NCI-H345 treated with DMSO at 0.1 percent for 48 hours (cell line): ENCODE results near the gene SORCS2.

Experiments
- DNase-seq: peaks from one replicate; lab custom pipeline; 2025; ENCODE audit not compliant: unreplicated experiment; lab: John Stamatoyannopoulos, UW

The SORCS2 gene

DNA sequence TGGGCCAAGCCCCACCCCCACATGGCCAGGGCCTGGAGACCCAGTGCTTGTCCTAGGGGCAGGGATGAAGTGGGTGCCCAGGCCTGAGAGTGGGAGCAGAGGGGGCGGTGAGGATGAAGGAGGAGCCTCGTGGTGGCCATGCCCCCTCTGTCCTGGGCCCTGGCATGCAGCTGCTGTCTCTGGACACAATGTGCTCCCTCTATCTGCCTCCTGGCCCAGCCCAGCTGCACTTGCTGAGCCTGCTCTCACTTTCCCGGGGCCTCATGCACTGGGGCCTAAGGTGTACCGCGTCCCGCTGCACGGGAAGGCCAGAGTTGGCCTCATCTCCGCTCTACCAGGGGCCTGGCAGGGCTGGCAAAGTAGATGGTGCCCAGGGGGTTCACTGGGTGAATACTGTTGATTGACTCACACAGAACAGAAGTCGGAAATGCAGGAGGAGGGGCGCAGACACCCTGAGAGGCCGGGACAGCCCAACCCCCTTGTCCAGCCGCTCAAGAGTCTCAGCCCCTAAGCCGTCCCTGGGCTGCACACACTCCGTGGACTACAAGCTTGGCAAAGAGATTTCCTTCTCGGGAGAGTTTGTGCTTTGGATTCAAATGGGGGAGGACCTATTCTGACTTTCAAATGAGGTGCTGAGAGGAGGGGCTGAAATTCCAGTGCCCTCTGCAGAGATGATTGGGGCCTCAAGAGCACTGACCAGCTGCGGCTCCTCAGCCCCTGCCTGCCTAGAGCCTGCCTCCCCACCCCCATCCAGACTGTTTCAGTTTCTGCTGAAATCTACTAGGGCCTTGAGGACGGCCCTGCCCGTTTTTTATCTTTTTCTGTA is 130.0 kb downstream of the SORCS2 start:
- no peak for DNase-seq

DNA sequence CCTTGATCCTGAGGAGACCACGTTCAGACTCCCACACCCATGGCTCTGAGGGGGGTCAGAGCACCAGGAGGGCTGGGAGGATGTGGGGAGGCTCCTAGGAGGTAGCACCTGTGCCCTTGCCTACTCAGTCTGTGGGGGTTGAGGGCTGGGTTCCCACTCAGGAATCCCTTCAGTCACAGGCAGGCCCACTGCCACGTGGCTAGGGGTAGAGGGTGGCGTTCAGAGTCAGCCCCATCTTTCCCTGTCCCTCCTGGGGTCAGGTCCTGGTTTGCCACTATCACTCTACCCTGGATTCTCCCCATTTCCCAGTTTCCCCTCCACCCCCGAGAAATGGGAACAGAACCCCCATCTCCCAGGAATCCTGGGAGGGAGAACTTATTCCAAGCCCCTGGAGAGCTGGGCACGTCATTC is 131.1 kb downstream of the SORCS2 start:
- DNase-seq = no peak

DNA sequence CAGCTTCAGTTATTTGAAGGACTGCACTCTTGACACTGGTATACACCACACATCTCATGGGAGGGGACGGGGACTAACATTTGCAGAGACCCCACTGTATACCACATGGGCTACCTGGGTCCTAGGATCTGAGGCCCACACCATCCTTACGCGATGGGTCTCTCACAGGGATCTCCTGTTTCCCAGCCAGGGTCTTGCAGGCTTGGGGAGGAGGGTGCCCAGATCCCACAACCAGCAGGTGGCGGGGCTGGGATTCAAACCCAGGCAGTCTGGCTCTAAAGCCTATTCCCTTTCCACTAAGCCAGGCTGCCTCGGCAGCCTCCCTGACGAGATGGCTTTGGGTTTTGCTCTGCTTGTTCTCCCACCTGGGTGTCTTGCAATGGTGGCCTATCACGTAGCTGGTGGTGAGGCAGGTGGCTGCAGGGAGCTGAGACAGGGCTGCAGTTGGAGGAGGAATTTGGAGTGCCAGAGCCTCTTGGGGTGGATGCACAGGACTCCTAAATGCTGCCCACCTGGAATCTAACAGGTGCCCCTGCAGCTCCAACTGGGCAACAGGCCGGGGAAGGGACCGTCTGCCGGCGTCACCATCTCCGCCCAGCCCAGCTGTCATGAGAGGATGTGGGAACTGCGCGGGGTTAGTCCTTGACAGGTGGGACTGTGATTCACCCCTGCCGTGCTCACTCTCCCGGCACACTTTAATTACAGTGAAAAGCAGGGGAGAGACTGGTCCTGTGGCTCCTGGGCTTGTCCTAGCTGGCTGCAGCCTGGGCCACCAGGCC is 131.7 kb downstream of the SORCS2 start:
- DNase-seq = peak; percentile 98

DNA sequence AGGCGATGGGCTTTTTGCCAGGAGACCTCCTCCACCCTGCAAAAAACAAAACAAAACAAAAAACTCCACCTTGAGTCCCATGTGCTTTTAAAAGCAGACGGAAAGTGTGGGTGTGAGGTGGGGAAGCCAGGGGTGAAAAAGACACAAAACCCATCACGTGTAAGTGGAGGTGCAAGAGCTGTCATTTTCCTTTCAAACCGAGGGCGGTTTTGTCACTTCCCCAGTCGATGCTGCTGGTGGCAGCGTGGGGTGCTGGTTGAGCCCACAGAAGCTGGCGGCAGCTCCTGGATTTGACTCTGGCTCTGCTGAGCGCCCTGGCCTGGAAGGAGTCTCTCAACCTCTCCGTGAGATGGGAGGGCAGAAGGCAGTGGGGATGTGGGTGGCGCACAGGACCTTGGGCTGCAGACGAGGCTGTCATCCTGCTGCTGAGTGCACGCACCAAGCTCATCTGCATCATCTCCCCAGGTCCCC is 132.3 kb downstream of the SORCS2 start:
- DNase-seq = no peak

DNA sequence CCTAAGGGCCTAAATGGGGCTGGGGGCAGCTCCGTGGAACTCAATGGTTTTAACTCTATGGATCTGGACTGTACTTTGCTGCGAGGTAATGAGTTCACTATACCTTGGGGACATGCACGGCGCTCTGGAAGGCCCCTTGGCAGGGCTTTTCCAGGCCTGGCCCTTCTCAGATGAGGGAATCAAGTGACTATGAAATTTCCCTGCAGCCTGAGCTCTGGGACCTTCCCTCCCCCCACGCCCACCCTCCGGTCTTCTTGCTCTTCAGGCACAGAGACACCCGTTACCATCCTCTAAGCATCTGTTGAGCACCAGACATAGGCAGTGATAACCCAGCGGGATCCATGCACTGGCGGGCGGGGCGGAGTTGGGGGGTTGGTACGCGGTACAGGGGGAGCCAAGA is 133.2 kb downstream of the SORCS2 start:
- no peak for DNase-seq

DNA sequence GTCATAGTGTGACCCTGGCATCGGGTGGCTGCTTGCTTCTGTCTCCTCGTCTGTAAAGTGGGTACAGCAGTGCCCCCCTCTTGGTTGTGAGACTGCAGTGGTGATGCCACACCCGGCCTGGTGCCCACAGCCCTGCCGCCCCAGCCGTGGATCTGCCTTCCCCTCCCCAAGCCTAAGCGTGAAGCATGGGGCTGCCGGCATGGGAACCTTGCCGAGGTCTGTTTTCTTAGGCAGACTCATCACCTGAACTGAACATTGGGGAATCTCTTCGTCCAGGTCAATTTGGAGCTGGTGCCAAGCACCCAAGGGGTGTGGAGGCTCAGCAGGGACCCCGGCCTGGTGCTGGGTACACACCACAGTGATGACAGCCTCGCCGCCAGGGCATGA is 134.0 kb downstream of the SORCS2 start:
- no peak for DNase-seq

DNA sequence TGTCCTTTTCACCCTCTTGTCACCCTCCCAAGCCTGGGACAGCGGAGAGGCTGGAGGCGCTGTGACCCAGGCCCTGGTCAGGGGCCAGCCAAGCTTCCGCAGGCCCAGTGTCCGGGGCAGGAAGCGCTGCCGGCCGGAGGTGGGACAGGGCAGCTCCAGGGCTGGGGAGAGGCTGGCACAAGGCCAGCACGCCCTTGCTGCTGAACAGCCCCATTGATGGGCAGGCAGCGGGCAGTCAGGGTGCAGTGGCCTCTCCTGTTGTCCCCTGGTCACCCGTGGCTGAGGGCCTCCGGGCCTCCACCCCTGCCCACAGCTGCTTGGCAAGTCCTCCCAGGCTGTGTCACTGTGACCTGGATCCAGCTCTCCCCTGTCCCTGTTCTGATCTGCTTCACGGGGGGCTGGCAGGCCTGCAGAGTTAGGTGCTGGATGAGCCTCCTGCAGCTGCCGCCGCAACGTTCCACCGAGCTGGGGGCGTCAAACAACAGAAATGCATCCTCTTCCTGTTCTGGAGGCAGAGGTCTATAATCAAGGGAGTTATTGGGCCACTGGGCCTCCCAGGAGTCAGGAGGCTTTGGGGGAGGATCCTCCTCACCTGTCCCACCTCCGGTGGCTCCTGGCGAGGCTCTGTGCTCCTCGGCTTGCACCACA is 134.5 kb downstream of the SORCS2 start:
- no peak for DNase-seq

DNA sequence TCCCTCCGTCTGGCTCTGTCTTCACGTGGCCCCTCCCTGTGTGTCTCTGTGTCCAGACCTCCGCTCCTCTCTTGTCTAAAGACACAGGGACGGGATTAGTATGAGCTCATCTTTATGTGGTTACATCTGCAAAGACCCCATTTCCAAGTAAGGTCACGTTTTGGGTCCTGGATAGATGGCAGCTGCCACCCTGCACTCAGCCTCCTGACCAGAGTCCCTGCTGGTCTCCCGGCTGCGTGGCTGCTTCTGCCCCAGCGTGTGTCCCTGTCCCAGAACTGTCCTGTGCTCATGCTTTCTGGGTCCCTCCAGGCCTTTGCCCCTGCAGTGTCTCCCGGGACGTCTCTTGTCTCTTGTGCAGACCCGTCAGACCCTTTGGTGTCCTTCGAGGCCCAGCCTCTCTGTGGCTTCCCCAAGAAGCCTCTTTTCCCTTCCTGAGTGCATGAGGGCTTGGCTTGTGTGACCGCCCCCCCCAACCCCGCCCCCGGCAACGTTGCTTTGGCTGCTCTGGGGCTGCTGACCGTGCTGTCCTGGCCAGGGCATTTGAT is 135.1 kb downstream of the SORCS2 start:
- DNase-seq = no peak

DNA sequence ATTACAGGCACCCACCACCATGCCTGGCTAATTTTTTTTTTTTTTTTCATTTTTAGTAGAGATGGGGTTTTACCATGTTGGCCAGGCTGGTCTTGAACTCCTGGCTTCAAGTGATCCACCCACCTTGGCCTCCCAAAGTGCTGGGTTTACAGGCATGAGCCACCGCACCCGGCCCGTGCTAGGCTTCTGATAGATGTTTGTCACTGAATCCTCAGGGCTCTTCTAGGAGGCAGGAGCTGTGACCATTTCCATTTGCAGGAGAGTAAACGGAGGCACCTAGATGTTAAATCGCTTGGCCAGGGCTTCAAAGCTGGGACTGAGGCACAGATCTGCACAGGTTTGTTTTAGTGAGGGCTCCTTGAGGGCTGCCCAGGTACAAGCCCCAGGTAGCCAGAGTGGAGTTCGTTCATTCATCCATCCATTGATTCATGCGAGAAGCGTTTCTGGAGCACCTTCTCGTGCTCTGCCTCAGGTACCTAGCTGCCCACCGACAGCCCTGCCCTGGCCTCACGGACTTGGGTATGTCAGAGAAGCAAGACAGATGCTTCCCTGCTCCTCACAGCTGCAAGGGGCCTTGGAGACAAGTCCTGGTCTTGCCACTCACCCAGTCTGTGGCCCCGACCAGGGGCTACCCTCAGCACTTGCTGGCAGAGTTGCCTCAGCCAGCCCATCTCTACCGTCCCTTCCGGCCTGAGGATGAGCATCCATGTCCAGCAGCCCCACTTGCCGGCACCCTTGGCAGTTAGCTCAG is 136.0 kb downstream of the SORCS2 start:
- no peak for DNase-seq

DNA sequence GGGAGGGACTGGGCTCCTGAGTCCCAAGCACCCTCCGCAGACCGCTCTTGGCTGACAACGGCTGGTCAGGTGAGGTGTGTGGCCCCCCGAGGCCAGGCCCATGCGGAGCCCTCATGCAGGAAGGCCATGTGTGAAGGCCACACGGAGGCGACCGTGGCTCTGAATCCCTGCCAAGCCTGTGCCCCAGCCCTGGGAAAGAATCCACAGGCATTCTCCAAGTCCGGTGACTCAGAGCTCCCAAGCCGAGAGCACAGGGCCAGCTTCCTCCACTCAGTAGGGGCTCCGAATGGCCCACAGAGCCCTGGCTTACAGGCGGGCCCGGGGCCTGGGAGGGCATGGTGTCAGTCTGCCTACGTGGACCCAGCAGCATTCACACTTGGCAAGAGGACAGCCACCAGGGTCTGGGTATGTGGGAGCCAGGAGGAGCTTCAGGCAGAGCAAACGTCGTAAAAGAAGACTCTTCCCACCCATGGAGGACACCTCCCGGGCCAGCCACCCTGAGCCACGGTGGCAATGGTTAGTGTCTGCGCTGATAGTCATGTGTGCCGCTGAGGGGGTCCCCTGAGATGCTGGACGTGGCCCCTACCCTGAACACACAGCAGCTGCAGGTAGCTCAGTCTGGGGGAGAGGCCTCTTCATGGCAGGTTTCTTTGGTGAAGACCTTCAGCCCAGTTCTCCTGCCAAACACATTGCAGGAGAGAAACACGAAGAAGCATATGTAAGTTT is 136.7 kb downstream of the SORCS2 start:
- DNase-seq = no peak

DNA sequence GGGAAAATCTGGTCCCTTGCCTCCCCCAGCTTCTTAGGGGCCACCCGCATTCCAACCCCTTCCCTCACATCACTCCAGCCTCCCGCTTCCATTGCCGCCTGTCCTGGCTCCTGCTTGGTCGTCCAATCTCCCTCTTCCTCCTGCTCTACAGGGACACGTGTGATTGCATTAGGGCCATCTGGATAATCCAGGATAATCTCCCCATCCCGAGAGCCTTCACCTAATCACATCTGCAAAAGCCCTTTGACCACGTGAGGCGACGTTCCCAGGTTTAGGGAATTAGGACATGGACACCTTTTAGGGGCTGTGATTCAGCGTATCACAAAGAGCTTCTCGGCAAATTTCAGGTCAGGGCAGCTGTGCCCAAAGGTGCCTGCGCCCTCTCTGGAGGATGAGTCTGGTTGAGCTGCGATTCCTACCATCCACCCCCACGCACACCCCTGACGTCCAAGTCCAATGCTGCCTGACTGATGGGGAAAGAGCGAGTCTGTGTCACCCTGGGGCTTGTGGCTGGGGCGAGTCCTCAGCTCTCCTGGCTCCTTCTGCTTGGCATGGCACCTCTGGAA is 137.8 kb downstream of the SORCS2 start:
- no peak for DNase-seq

DNA sequence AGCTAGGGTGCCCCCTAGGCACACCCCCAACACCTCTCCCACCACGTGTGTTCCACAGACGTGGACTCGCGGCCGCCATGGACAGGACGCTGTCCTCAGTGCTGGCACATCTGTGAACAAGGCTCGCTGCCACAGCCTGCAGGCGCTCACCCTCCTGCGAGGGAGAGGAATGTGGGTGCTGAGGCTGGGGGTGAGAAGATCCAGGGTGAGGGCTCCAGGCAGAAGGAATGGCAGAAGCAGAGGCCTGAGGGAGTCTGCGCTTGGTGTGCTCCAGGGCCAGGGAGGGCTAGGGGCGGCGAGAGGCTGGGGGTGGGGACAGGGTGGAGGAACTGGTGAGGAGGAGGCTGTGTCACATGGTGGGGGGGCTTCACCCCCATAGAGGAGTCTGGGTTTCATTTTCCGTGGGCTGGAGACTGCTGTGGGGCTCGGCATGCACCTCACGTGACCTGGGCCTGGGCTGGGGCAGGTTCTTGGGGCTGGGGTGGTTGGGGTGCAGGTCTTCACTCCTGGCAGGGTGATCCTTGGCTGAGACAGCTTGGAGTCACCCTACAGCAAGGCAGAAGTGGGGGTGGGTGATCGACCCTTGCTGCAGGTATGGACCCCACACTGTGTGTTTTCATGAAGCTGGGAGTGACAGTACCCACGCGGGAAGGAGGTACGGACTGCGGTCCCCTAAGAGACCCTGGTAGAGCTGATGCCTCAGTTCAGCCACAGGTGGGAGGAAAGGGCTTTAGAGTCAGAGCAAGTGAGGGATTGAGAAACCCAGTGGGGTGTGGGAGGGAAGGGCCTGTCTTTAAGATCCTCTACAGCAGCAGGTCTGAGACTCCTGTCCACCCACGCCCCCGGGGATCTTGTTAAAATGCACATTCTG is 138.7 kb downstream of the SORCS2 start:
- no peak for DNase-seq

DNA sequence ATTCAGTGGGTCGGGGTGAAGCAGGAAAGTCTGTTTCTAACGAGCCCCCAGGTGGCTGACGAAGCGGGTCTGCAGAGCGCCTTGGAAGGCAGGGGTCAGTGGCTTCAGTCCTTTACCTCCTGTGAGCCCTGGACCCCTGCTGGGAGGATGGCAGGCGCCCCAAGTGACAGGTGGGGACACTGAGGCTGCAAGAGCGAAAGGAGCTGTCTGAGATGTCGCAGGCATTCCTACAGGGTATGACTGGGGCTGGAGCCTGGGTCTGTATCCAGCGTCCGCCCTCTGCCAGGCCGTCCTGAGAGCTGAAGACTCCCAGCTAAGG is 139.3 kb downstream of the SORCS2 start:
- DNase-seq = no peak

DNA sequence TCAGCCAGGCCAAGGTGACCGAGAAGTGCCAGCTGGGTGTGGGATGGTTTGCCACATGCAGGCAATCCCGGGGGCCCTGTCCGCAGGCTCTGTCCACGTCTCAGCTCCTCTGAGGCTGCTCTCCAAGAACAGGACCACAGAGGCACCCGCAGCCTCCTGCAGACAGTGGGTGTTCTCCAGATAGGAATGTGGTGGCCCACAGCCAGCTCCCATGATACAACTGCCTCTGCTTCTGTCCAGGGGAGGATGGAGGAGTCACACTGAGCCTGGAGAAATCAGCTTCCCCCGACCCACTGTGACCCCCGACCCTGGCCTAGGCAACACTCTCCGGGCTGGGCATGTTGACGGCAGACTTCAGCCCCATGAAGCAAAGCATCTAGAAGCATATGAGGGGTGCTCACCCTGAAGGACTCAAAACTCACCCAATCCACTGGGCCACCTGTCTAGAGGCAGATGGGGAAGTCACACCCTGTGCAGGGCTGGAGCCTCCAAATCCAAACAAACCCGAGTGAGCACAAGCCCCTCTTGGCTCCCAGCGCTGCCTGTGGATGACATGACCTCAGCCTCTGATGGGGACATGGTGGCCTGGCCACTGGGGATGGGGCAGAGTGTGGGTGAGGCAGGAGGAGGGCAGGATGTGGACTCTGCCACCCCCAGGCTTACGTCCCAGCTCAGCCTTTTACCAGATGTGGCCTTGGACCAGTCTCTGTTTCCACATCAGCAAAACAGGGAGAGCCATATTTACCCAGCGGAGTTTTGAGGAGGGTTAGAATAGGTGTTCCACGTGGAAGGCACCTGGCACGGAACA is 140.1 kb downstream of the SORCS2 start:
- DNase-seq = no peak

DNA sequence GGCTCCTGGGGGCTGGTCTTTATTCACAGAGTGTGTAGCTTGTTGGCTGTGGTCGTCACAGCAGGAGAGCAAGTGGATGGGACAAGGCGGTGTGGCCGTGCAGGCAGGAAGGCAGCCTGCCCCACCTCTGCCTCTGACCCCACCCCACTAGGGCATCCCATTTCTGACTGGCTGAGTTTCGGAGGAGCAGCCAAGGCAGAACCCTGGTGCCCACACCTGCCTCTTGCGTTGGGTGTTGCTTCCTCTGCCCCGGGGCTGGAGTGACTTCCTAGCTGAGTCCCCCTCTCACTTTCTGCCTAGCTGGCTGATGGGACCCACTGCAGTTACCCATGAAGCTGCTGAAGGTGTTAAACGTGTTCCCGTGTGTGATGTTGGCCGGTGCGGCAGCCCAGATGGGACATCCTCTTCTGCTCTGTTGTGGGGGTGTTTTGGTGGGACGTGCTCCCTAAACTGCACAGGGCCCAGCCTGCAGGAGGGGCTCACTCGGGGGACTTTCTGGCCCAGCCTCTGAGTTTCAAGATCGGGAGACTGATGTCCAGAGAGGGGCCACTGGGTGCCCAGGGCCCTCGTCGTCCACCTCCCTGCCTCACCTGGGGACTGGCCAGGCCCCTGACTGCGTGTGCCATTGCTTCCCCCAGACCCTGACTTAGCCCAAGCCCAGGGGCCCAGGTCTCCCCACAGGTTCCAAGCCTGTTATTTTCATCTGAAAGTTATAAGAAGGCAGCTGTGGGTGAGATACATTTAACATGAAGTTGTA is 140.9 kb downstream of the SORCS2 start:
- DNase-seq = no peak

DNA sequence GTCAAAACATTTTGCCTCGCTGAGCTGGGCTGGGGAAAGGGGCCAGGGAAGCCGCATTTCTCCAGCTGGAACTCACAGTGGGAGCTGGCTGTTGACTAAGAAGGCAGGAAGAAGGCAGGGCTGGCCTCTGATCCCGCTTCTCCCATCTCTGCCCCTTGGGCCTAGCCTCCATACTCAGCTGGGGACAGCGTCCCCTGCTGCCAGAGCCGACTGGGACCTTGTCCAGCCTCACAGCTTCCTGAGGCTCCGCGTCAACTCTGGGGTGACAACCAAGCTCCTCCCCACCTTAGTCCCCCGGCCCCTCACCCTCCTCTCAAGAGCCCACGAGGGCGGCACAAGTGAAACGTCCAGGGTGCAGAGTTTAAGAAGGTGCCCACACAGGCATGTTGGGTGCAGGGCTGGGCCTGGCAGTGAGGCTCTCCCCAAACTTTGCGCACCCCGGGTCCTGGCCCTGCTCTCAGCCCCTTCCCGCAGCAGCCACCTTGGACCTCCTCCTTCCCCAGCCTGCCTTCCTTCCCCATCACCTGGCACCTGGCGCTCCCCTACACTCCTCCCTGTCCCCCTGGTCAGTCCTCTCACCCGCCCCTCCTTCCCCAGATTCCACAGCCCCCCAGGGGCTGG is 141.6 kb downstream of the SORCS2 start:
- DNase-seq = no peak
